Measurements from ENCODE around the gene SUV39H1. TPM values are rescaled to one million over a fixed set of nuclear protein-coding genes. Genes with fewer than 3 reads are reported as not detected.
A peak's percentile ranks its signal among the peaks of the same experiment; 100 is the strongest.
"Not testable (repeated sequence)": the region's sequence is repeated elsewhere in the genome, so short reads cannot be mapped to it uniquely, and the experiment has no call there.

Gene SUV39H1
- total RNA-seq, 1 donor from 2014 or later: 0.21 TPM

DNA sequence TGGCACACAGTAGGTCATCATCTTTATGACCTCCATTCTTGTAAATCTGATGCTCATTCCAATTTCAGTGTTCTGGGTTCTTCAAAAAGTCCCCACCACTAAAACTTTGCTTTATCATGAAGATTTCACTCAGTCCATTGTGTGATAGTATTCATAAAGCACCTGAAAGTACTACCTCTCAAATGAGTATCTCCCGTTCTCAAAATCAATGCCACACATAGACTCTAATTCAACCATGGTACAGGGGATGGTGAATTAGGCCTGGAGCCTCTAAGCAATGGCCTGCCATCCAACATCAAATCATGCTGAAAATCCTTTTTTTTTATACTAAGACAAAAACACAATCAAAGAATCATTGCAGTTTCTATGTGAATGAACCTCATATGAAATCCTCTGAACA, 32.4 kb upstream of the SUV39H1 start:
- no peaks in the 10 kb centered on the region for H3K36me3 ChIP-seq
- intact Hi-C loops (cut with DNase I): no loop called here
- no peaks in the 10 kb centered on the region for H3K27me3 ChIP-seq
- TF ChIP-seq, protein P1, sequence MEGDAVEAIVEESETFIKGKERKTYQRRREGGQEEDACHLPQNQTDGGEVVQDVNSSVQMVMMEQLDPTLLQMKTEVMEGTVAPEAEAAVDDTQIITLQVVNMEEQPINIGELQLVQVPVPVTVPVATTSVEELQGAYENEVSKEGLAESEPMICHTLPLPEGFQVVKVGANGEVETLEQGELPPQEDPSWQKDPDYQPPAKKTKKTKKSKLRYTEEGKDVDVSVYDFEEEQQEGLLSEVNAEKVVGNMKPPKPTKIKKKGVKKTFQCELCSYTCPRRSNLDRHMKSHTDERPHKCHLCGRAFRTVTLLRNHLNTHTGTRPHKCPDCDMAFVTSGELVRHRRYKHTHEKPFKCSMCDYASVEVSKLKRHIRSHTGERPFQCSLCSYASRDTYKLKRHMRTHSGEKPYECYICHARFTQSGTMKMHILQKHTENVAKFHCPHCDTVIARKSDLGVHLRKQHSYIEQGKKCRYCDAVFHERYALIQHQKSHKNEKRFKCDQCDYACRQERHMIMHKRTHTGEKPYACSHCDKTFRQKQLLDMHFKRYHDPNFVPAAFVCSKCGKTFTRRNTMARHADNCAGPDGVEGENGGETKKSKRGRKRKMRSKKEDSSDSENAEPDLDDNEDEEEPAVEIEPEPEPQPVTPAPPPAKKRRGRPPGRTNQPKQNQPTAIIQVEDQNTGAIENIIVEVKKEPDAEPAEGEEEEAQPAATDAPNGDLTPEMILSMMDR (IDR thresholded peaks at IDR 0.05): no peak
- no peak for DNase-seq (ENCODE audit: low spot score in 2 of 2)
- no peak overlapping the region for H3K4me3 ChIP-seq
- no peaks in the 10 kb centered on the region for H3K4me1 ChIP-seq
- no peaks in the 10 kb centered on the region for H3K9me3 ChIP-seq
- H3K27ac ChIP-seq: no peak overlapping the region

DNA sequence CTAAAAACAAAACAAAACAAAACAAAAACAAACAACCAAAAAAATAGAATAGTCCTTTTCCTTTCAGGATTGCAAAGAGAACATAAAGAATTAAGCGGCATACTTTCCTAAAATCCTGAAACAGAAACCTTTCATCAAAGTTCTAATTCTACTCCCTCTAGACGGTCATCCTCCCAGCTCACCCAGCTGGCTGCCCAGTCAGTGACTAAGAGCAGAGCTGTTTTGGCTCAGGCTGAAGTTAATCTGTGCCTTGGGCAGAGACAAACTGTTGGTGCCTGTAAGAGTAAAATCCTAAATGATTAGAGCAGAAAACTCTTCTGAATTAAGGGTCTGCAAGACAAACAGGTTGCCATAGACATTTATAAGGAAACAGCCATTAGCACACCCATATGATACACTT, 30.5 kb upstream of the SUV39H1 start:
- DNase-seq (ENCODE audit: low spot score in 2 of 2): no peak
- intact Hi-C loops (cut with DNase I): no loop called here
- TF ChIP-seq, protein P1 (IDR thresholded peaks at IDR 0.05): no peak

GRCh38 chrX:48666649-48667048, 29.9 kb upstream of the SUV39H1 start:
- intact Hi-C loops (cut with DNase I): no loop called here
- Histone ChIP-seq H3K9me3 (no peaks in the 10 kb centered on the region), H3K27me3 (no peaks in the 10 kb centered on the region), H3K4me1 (no peaks in the 10 kb centered on the region), H3K4me3 (no peak overlapping the region), H3K27ac (no peak overlapping the region), H3K36me3 (no peaks in the 10 kb centered on the region)
- DNase-seq (ENCODE audit: low spot score in 2 of 2): no peak
- TF ChIP-seq, protein P1 (IDR thresholded peaks at IDR 0.05): no peak

More for the DNA sequence above, 30.5 kb upstream of the SUV39H1 start:
- Histone ChIP-seq H3K4me1 (no peaks in the 10 kb centered on the region), H3K36me3 (no peaks in the 10 kb centered on the region), H3K4me3 (no peak overlapping the region), H3K9me3 (no peaks in the 10 kb centered on the region), H3K27me3 (no peaks in the 10 kb centered on the region), H3K27ac (no peak overlapping the region)

DNA sequence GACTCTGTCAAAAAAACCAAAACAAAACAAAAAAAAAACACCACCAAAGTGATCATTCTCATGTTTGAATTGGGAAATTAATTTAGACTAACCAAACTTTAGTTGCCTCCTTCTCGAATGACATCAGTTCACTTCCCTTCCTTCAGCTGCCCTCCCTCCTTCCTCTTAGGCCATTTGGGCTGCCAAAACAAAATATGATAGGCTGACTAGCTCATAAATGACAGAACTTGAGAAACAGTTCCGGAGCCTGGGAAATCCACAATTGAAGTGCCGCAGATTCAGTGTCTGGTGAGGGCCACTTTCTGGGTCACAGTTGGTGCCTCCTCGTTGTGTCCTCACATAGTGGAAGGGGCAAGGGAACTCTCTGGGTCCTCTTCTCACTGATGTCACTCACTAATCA, 29.0 kb upstream of the SUV39H1 start:
- H3K9me3 ChIP-seq: no peaks in the 10 kb centered on the region
- no peak overlapping the region for H3K27ac ChIP-seq
- DNase-seq (ENCODE audit: low spot score in 2 of 2): no peak
- no peaks in the 10 kb centered on the region for H3K4me1 ChIP-seq
- TF ChIP-seq, protein P1 (IDR thresholded peaks at IDR 0.05): no peak
- intact Hi-C loops (cut with DNase I): no loop called here
- no peak overlapping the region for H3K4me3 ChIP-seq
- H3K36me3 ChIP-seq: no peaks in the 10 kb centered on the region
- H3K27me3 ChIP-seq: no peaks in the 10 kb centered on the region

GRCh38 chrX:48668187-48668586, 28.3 kb upstream of the SUV39H1 start:
- H3K27ac ChIP-seq; H3K27me3 ChIP-seq; H3K4me1 ChIP-seq; intact Hi-C loops (cut with DNase I); DNase-seq (ENCODE audit: low spot score in 2 of 2); H3K4me3 ChIP-seq; H3K36me3 ChIP-seq; H3K9me3 ChIP-seq: not testable (repeated sequence)

- no peaks in the 10 kb centered on the region for H3K9me3 ChIP-seq
- H3K4me1 ChIP-seq: peaks cover 0 to 4% of the 10 kb centered on the region in 2 donors
- H3K27me3 ChIP-seq: no peaks in the 10 kb centered on the region
- TF ChIP-seq, protein P1 (IDR thresholded peaks at IDR 0.05): no peak
- peak overlapping the region; percentile 65 to 79 for H3K4me3 ChIP-seq
- H3K36me3 ChIP-seq: no peaks in the 10 kb centered on the region
- DNase-seq (ENCODE audit: low spot score in 2 of 2): peak; percentile 61 to 91
- intact Hi-C loops (cut with DNase I): loop anchor here (1.0 to 5.0 kb wide), 2 partner anchors 20 to 126 kb away; partner anchors contain the start of genes HDAC6 and SUV39H1
- peak overlapping the region; percentile 74 to 76 for H3K27ac ChIP-seq
Observed at GRCh38 chrX:48676106-48676892, 20.2 kb upstream of the SUV39H1 start.

Data from ascending aorta (tissue), 2 donors.